Superior temporal gyrus (tissue), 1 donor: ENCODE data around the gene PTGER3.

Experiments
- DNase-seq: peaks from one replicate; pipeline ENCODE4 v3.0.0-alpha.2; 2016; ENCODE audit errors: extremely low spot score

The PTGER3 gene

GRCh38 chr1:71049951-71050598 is 2.5 kb upstream of the PTGER3 start:
- DNase-seq, result peak; percentile 90

DNA sequence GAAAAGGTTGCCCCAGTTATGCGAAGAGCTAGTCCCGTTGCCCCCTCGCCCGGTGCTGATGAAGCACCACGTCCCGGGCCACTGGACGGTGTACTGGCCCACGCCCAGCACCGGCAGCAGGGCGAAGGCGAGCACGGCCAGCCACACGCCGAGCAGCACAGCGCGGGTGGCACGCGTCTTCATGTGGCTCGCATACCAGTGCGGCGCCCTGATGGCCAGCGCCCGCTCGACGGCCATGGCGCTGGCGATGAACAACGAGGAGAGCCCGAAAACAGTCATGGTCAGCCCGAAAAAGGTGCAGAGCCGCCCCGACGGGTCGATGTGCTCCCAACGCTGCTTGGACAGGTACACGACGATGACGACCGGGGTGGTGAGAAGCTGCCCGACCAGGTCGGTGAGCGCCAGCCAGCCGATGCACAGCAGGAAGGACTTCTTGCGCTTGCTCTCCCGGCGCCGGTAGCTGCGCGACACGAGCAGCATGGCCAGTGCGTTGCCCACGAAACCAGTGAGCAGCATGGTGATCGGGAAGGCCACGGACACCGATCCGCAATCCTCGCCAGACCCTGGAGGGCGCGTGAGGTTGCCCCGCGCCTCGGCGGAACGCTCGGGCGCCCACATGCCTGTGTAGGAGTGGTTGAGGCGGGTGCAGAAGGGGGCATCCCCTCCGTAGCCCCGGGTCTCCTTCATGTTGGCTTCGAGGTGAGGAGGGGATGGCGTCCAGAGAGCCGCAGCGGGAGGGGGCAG is 553 bp downstream of the PTGER3 start:
- DNase-seq, result no peak

DNA sequence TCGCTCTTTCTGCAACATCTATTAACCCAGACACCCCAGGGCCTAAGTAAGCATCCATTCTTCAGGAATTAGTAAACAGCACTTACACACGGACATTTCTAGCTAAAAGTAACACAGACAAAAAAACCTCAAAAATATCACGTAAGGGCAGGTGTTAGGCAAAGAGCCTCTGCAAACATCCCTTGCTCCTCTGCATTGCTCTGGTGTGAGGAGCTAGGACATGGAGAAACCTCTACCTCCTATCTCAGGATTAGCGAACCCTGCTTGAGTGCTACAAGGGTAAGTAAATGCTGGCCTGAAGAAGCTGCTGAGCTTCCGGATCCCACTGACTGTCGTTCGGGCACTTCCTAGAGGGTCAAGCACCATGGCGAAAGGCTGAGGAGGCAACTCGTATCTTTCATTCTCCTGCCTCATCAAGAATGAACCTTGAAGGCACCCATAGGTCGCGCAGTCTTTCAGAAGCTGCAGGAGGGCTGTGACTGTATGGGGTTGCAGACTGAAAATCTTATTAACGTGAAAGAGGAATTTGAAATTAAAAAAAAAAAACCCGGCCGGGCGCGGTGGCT is 2.1 kb downstream of the PTGER3 start:
- DNase-seq, result no peak

DNA sequence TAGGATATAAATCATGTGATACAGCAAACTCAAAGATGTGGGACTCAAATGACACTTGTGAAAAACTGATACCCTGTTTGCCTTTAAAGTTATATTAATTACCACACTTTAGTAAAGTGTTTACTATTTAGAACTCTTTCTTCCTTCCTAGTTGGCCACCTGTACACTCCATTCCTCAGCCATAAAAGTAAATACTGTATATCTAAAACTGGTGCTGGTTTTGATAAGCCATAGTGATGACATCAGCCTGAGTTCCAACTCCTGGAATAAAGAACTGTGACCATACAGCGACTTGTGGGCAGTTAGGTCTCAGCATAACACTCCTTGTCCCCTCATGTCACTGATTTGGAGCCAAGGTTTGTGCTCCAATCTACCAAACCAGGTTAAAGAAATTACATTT is 2.8 kb downstream of the PTGER3 start:
- DNase-seq, result no peak

DNA sequence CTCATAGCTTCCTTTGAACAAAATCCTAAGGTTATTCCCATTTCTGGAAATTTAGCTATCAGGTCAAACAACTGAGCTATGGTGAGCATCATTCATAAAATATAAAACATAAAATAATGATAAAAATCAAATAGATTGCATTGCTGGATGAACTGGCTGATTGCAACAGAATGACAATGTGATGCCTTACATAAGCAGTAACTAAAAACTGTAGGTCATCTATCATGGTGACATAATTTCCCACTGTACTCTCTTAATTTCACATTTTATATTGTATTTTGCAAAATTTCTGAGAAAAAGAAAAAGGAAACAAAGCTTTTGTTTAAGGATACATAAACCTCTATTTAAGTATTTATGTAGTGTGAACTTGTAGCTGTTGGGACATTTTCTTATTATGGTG is 4.6 kb downstream of the PTGER3 start:
- DNase-seq, result no peak

- DNase-seq, result no peak
These were observed 5.8 kb downstream of the PTGER3 start for GRCh38 chr1:71041806-71042205.

- DNase-seq, result no peak
These were observed 7.9 kb downstream of the PTGER3 start for GRCh38 chr1:71039661-71040262.

DNA sequence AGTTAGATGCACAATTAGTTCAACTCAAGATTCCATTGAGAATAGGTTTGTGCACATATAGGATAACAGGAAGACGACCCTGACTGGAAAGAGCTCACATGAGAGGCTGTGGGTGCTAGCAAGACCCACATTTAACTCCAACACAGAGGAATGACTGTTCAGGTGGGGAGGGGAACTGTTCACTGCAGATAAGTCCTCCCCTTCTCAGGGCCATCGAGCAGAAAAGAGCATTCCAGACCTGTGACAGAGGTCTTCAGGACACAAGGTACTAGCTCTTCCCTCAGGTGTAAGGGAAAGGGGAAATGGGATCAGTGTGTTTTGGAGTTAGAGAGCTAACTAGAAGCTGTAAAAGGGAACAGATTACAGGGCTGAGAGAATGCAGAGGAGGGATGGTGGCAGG is 8.7 kb downstream of the PTGER3 start:
- DNase-seq, result no peak

DNA sequence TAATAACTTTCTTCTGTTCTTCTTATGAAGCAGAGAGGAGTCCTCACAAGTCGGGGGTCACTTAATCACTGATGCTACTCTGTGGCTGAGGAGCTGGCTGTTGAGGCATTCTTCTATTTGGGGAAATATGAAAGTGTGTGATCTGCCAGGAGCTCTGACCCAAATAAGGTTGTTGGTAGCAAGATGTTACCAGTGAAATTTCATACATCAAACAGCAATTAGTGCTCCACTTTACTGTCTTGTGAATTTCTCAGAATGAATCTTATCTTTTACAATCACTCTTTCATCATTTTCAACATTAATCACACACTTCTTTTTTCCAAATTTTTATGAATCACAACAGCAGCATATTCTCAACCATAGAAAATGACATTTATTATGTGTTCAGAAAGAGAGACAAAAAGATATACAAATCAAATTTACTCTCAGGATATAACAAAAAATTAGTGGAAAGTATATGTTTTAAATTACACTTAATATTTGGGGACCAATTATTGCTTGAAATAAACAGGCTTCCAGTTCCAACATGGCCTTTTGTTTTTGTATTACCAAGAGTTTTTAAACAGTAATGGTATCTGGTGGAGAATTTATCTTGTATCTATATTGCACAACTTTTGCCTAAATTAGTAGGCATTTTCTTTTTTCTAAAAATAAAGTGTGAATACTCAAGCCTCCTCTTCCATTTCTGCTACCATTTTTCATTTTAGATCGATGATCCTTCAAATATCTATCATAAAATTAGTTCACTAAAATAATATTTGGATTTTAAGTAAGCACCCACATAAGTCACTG is 9.6 kb downstream of the PTGER3 start:
- DNase-seq, result no peak

GRCh38 chr1:71037066-71037465 is 10.6 kb downstream of the PTGER3 start:
- DNase-seq, result no peak

- no peak for DNase-seq
These were observed 14.5 kb downstream of the PTGER3 start for GRCh38 chr1:71033136-71033535.

GRCh38 chr1:71031426-71031825 is 16.2 kb downstream of the PTGER3 start:
- DNase-seq, result no peak

DNA sequence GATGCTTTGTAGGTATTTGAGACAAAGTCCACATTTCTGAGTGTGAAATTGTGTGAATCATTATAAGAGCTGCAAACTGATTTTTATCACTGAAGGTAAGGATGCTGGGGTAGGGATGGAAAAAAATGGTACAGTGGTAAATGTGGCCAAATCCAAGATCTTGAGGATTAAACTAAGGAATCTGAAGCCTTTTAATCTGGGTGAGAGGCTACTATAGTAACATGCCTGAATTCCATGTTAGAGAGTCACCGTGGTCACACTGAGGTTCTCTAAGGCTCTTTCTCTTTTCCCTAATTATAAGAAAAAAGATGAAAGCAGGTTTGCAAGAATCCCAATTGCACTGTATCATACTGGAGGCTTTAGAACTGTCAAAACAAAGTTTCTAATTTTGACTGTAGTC is 17.6 kb downstream of the PTGER3 start:
- no peak for DNase-seq

DNA sequence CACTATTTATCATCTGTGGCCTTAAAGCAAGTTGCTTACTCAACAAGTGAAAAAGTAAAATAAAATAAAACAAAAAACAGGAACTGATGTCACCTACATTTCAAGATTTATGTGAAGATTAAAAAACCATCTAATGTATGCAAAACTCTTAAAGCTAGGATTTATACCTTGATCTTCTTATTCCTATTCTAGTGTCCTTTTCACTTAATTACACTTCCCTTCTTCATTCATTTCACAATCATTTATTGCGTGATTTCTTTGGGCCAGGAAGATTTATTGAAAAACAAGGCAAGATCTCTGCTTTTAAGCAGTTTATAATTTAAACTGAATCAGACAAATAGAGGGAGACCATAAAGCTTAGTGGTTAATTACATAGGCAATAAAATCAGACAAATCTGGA is 18.6 kb downstream of the PTGER3 start:
- DNase-seq, result no peak

DNA sequence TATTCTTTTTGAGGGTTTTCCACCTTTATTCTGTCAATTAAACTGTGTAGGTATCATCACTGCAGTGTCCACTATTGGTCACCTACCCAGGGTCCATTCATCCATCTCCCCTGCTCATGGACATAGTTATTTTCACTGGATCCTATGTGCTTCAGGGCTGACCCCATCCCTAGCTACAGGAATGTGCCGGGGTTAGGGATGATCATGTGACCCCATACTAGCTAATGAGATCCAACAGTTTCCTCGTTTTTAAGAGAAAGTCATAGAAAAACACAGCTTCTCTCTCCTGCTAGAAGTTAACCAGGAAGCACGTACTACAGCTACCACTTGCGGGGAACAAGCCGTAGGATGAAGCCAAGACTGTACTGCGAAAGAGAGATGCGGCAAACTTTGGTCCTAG is 19.6 kb downstream of the PTGER3 start:
- DNase-seq, result no peak

DNA sequence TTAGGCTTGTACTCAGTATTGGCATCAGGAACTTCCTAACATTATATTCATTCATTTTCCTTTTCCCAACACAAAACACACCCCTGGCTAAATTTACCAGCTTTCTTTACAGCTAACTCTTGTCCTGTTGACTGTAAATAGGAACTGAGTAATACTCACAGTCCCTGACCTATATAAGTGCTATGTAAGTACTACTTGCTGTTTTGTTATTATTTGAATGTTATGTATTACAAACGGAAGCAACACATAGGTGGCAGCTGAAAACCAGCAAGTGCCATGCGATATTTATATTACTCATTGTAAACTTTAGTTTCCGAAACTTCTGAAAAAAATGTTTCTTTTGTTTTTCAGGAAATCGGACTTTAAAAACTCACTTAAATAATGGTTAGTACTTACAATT is 21.5 kb downstream of the PTGER3 start:
- no peak for DNase-seq

DNA sequence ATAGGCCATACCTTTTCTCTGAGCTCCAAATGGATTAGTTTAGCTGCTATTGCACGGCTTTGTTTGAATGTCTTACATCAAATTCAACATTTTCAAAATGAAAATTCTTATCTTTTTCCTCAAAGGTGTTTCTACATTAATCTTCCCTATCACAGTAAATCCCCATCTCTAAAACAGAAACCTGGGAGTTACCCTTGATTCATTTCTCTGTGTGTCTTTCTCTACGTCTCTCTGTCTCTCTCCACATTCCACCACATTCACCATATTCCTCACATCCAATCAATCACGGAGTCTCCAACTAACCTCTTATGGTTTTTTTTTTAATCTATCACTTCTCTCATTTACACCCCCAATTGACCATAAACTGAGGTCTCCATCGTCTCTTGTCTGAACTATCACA is 24.1 kb downstream of the PTGER3 start:
- no peak for DNase-seq

DNA sequence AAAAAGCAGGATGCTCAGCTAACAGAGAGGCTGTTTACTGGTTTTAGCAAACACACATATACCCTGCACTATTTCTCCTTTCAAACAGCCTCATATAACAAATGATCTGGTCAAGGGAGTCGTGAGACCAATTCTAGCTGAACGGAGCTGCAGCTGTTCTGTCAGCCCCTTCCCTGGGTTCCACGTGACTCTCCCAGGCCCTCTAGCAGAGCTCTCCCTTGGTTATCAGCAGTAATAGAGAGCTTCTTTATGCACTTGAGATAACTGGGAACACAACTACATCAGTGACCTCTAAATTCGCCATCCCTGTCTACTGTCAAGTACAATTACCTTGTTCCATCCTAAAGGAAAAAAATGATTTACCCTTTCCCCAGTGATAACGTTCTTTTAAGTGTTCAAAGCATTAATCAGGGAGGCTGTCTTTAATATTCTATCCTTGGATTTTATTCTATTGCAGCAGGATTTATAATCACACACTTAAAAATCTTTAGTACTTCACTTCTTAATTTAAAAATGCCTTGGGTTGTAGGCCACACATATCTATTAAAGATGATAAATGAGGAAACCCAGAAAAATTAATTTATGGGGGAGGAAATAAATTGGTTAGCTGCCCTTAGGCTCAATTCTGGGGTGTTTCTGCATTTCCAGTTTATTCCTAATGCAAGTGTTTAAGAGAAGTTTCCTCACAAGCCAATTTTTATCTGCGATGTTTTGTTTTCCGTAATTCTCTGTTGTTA is 28.2 kb downstream of the PTGER3 start:
- peak; percentile 66 for DNase-seq

DNA sequence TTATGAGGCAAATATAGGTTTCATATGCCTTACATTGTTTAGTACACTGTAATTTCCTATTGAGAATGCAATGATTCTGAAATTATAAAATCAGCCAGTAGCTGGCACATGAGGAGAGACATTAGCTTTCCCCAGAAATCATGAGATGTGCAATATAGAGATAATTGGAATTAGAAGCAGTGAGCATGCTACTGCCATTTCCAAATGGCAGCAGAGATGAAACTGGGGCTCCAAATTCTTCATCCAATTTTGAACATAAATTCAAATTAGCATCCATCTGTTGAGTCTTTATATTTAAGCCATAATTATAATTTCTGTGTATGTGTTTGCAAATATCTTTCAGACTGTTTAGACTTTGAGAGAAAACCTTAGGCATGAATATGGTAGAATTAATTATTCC is 28.8 kb downstream of the PTGER3 start:
- DNase-seq, result no peak

GRCh38 chr1:71015745-71016144 is 31.9 kb downstream of the PTGER3 start:
- no peak for DNase-seq

DNA sequence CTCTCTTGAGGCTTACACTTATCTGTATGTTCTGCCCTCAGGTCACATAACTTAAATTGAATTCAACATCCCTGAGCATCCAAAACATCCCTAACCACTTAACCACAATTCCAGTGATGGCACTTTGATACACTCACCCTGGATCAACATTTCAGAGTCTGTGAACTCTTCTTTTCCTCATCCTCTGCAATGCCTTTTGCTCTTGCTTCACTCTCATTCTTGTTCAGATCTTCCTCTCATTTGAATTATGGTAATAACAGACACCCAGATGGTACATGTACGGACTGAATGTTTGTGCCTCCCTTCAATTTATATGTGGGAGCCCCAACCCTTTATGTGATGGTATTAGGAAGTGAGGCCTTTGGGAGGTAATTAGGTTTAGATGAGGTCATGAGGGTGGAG is 33.4 kb downstream of the PTGER3 start:
- DNase-seq, result no peak
